K562 (cell line): Measurements from ENCODE around the gene HLA-B. TPM values are rescaled to one million over a fixed set of nuclear protein-coding genes. Genes with fewer than 3 reads are reported as not detected.
"Not testable (repeated sequence)": the region's sequence is repeated elsewhere in the genome, so short reads cannot be mapped to it uniquely, and the experiment has no call there.

ENCODE experiments used
- ATAC-seq: fragments of 200-7000 bp; cut with Tn5 transposase; 3 replicates; pipeline ENCODE4 v1.9.1; 2020; ENCODE audit warnings: moderate library complexity
- BruUV-seq: library from RNA; stranded (reverse); fragments of 400-500 nt; replicated peaks from 2 replicates; lab custom pipeline; 2021; lab: Mats Ljungman, UMichigan
- CTCF ChIA-PET: fragments of 300-600 bp; formaldehyde crosslinking; extraction: SDS; loops from one replicate; lab custom pipeline; 2021; ENCODE audit warnings: low intra/inter-chr PET ratio; lab: Yijun Ruan, JAX
- POLR2A ChIA-PET: fragments of 300-600, 350-650 bp; sonication (Branson Sonifier 250); formaldehyde crosslinking; extraction: SDS; loops from one replicate; lab custom pipeline; 2021; ENCODE audit warnings: antibody characterized with exemption, inconsistent platforms; lab: Yijun Ruan, JAX
- DNase-seq, 4 experiments: peaks; one replicate each; pipeline versions ENCODE4 v3.0.0 to v3.0.0-alpha.2; 2011 to 2018; ENCODE audit warnings: low spot score in 3 of 4, mixed read lengths in 3 of 4; ENCODE audit errors: extremely low read depth in 1 of 4
- FAIRE-seq: peaks from 2 replicates; lab custom pipeline; 2011; peaks lifted over from hg19 to GRCh38; lab: Jason Lieb, UNC
- H2AFZ ChIP-seq: 2 replicates; pipeline ENCODE4 v1.6.0; 2011; ENCODE audit warnings: low read depth, low read length, control low read depth, inconsistent platforms
- H3K27ac ChIP-seq: fragments of 200-600 bp; 3 replicates; pipeline ENCODE4 v1.8.0; 2011; ENCODE audit warnings: low read depth, mild to moderate bottlenecking, control low read depth, inconsistent platforms, low read length, moderate library complexity, mixed read lengths; ENCODE audit errors: extremely low read depth
- H3K27me3 ChIP-seq, 2 experiments: fragments of 300-600 bp in 1 of 2; 2 replicates in 1 of 2; 3 replicates in 1 of 2; pipeline versions ENCODE4 v1.6.0 to v1.8.0; 2011; ENCODE audit warnings: inconsistent platforms in 2 of 2, low read length in 2 of 2, mild to moderate bottlenecking in 1 of 2, mixed read lengths in 1 of 2, moderate library complexity in 1 of 2; ENCODE audit not compliant: control insufficient read depth in 2 of 2, insufficient read depth in 2 of 2
- H3K36me3 ChIP-seq: fragments of 300-600 bp; 3 replicates; pipeline ENCODE4 v1.8.0; 2011; ENCODE audit warnings: mild to moderate bottlenecking, low read length, inconsistent platforms; ENCODE audit not compliant: control insufficient read depth, insufficient read depth
- H3K4me1 ChIP-seq, 2 experiments: fragments of 200-600 bp in 1 of 2; replicated peaks in 1 of 2; 2 replicates in 1 of 2; 3 replicates in 1 of 2; pipeline versions ENCODE4 v1.5.1 to v1.8.0; 2011; ENCODE audit warnings: inconsistent platforms in 2 of 2, low read length in 2 of 2, mild to moderate bottlenecking in 1 of 2, mixed read lengths in 1 of 2, moderate library complexity in 1 of 2; ENCODE audit not compliant: control insufficient read depth in 2 of 2, insufficient read depth in 2 of 2
- H3K4me2 ChIP-seq: 2 replicates; pipeline ENCODE4 v1.6.1; 2011; ENCODE audit warnings: low read length, control low read depth, inconsistent platforms, mixed read lengths; ENCODE audit not compliant: insufficient read depth
- H3K4me3 ChIP-seq: fragments of 200-600 bp; sonication (generic), shearing (Covaris generic); 2 replicates; pipeline ENCODE4 v1.5.1; 2016; ENCODE audit warnings: control low read depth, inconsistent platforms
- H3K79me2 ChIP-seq: fragments of 200-600 bp; 3 replicates; pipeline ENCODE4 v1.8.0; 2011; ENCODE audit warnings: low read length, inconsistent platforms; ENCODE audit not compliant: control insufficient read depth, insufficient read depth
- H3K9ac ChIP-seq, 2 experiments: 2 replicates each; pipeline versions ENCODE4 v1.6.0 to v1.6.1; 2011; ENCODE audit warnings: low read depth in 2 of 2, low read length in 2 of 2, control low read depth in 1 of 2, inconsistent platforms in 1 of 2, mild to moderate bottlenecking in 1 of 2, mixed read lengths in 1 of 2; ENCODE audit not compliant: insufficient read depth in 1 of 2
- H3K9me1 ChIP-seq: one replicate; pipeline ENCODE4 v1.6.0; 2011; ENCODE audit warnings: inconsistent platforms, mild to moderate bottlenecking, low read length, moderate library complexity; ENCODE audit not compliant: control insufficient read depth, insufficient read depth
- H3K9me3 ChIP-seq: replicated peaks from 2 replicates; pipeline ENCODE4 v1.5.1; 2011; ENCODE audit warnings: low read depth, low read length, inconsistent platforms; ENCODE audit not compliant: control insufficient read depth, insufficient read depth
- H4K20me1 ChIP-seq: replicated peaks from 2 replicates; pipeline ENCODE4 v1.6.1; 2011; ENCODE audit warnings: low read length, inconsistent platforms, mixed read lengths; ENCODE audit not compliant: control insufficient read depth, insufficient read depth
- NFRKB ChIP-seq: fragments of 450-650 bp; IDR thresholded peaks from 2 replicates; pipeline ENCODE4 v1.6.1; 2016; ENCODE audit warnings: low read depth
- in situ Hi-C: fragments of 300-500 bp; cut with MboI; formaldehyde crosslinking; loops from 4 replicates; pipeline ENCODE4 v1.15.0; 2018; ENCODE audit warnings: inconsistent platforms, mixed read lengths
- intact Hi-C: fragments of 100-400 bp; cut with micrococcal nuclease; formaldehyde crosslinking; loops from 2 replicates; pipeline ENCODE4 v1.14.2; 2022
- polyA plus RNA-seq, 8 experiments: library from polyadenylated mRNA; depleted of rRNA in 4 of 8; stranded (reverse) in 5 of 8; unstranded in 3 of 8; fragments of >200 nt; fragmentation: Nextera tagmentation in 2 of 8; fragmentation: Illumina TruSeq in 1 of 8; extraction: Ambion mirVana in 2 of 8; extraction: Trizol in 1 of 8; gene quantifications; 2 replicates each; pipeline versions ENCODE4 v1.2.1 to v1.2.3, GENCODE V29; 2011 to 2014; ENCODE audit warnings: inconsistent platforms in 1 of 8, missing spikeins in 1 of 8
- total RNA-seq, 7 experiments: library from RNA; depleted of rRNA in 6 of 7; stranded (reverse); fragments of >200 nt in 6 of 7; fragmentation: Illumina TruSeq in 2 of 7; extraction: Trizol in 2 of 7; gene quantifications; 2 replicates each; pipeline versions ENCODE4 v1.2.1 to v1.2.3, GENCODE V29; 2011 to 2021; ENCODE audit warnings: low replicate concordance in 1 of 7
- TF ChIP-seq, protein P1 (sequence below): fragments of 450-650 bp; IDR thresholded peaks from 2 replicates; pipeline ENCODE4 v1.6.1; 2016; ENCODE audit warnings: mild to moderate bottlenecking, moderate library complexity

The HLA-B gene
- total and polyA plus RNA-seq, 9 of the 15 experiments (the other 6 are each of a cell fraction or from before 2014, with no cell fraction given): 0.07 to 9.7 (median 0.65) TPM; not detected in 2

DNA sequence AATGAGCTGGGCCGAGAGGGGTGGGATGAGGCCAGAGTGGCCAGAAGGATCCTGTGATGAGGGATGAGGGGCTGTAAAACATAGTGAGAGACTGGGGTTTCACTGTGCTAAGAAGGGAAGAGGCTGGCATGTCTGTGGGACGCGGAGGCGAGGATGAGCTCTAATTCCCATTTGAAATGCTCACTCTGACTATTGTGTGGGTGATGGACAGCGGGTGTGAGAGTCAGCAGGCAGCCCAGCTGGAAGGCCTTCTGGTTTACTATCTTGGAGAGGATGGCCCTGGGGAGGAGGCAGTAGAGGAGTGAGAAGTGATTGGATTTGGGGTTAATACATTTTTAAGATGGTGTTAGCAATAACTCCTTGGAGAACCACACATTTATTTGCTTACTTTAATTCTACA is 37.0 kb upstream of the HLA-B start (continued):
- TF ChIP-seq, protein P1, sequence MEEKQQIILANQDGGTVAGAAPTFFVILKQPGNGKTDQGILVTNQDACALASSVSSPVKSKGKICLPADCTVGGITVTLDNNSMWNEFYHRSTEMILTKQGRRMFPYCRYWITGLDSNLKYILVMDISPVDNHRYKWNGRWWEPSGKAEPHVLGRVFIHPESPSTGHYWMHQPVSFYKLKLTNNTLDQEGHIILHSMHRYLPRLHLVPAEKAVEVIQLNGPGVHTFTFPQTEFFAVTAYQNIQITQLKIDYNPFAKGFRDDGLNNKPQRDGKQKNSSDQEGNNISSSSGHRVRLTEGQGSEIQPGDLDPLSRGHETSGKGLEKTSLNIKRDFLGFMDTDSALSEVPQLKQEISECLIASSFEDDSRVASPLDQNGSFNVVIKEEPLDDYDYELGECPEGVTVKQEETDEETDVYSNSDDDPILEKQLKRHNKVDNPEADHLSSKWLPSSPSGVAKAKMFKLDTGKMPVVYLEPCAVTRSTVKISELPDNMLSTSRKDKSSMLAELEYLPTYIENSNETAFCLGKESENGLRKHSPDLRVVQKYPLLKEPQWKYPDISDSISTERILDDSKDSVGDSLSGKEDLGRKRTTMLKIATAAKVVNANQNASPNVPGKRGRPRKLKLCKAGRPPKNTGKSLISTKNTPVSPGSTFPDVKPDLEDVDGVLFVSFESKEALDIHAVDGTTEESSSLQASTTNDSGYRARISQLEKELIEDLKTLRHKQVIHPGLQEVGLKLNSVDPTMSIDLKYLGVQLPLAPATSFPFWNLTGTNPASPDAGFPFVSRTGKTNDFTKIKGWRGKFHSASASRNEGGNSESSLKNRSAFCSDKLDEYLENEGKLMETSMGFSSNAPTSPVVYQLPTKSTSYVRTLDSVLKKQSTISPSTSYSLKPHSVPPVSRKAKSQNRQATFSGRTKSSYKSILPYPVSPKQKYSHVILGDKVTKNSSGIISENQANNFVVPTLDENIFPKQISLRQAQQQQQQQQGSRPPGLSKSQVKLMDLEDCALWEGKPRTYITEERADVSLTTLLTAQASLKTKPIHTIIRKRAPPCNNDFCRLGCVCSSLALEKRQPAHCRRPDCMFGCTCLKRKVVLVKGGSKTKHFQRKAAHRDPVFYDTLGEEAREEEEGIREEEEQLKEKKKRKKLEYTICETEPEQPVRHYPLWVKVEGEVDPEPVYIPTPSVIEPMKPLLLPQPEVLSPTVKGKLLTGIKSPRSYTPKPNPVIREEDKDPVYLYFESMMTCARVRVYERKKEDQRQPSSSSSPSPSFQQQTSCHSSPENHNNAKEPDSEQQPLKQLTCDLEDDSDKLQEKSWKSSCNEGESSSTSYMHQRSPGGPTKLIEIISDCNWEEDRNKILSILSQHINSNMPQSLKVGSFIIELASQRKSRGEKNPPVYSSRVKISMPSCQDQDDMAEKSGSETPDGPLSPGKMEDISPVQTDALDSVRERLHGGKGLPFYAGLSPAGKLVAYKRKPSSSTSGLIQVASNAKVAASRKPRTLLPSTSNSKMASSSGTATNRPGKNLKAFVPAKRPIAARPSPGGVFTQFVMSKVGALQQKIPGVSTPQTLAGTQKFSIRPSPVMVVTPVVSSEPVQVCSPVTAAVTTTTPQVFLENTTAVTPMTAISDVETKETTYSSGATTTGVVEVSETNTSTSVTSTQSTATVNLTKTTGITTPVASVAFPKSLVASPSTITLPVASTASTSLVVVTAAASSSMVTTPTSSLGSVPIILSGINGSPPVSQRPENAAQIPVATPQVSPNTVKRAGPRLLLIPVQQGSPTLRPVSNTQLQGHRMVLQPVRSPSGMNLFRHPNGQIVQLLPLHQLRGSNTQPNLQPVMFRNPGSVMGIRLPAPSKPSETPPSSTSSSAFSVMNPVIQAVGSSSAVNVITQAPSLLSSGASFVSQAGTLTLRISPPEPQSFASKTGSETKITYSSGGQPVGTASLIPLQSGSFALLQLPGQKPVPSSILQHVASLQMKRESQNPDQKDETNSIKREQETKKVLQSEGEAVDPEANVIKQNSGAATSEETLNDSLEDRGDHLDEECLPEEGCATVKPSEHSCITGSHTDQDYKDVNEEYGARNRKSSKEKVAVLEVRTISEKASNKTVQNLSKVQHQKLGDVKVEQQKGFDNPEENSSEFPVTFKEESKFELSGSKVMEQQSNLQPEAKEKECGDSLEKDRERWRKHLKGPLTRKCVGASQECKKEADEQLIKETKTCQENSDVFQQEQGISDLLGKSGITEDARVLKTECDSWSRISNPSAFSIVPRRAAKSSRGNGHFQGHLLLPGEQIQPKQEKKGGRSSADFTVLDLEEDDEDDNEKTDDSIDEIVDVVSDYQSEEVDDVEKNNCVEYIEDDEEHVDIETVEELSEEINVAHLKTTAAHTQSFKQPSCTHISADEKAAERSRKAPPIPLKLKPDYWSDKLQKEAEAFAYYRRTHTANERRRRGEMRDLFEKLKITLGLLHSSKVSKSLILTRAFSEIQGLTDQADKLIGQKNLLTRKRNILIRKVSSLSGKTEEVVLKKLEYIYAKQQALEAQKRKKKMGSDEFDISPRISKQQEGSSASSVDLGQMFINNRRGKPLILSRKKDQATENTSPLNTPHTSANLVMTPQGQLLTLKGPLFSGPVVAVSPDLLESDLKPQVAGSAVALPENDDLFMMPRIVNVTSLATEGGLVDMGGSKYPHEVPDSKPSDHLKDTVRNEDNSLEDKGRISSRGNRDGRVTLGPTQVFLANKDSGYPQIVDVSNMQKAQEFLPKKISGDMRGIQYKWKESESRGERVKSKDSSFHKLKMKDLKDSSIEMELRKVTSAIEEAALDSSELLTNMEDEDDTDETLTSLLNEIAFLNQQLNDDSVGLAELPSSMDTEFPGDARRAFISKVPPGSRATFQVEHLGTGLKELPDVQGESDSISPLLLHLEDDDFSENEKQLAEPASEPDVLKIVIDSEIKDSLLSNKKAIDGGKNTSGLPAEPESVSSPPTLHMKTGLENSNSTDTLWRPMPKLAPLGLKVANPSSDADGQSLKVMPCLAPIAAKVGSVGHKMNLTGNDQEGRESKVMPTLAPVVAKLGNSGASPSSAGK: no peak
- no peak for TF ChIP-seq NFRKB
- TF ChIP-seq, all 486 proteins: peak for 0

DNA sequence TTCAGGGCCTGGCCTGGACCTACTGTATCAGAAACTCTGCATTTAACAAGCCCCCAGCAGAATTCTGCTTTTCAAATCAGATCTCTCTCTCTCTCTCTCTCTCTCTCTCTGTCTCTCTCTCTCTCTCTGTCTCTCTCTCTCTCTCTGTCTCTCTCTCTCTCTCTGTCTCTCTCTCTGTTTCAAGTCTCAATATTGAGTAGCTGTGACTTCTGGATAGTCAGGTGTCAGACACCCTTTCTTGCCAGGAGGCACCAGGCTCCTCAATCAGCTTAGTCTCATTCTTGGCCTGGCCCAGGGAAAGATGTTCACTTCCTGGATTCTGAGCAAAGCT is 32.8 kb upstream of the HLA-B start:
- H3K79me2 ChIP-seq, H4K20me1 ChIP-seq, ATAC-seq, FAIRE-seq, DNase-seq, in situ Hi-C loops, H3K4me3 ChIP-seq, H3K9me1 ChIP-seq, CTCF ChIA-PET, H3K4me1 ChIP-seq, H3K9ac ChIP-seq, H3K4me2 ChIP-seq, BruUV-seq, H3K9me3 ChIP-seq, H3K36me3 ChIP-seq, H2AFZ ChIP-seq, intact Hi-C loops, H3K27ac ChIP-seq: not testable (repeated sequence)
- POLR2A ChIA-PET: interaction anchor here (1.1 kb wide), 1 partner anchor 97 kb away, joined by 3 read pairs; no protein-coding TSS in a partner anchor
- peaks cover 12 to 21% of the 10 kb centered on the region in 2 experiments; a peak in 3 of 5 replicates for H3K27me3 ChIP-seq
